H1 (cell line): ENCODE measurements around the gene APOBR. TPM values are rescaled to one million over a fixed set of nuclear protein-coding genes. Genes with fewer than 3 reads are reported as not detected.

Experiments used
- CTCF ChIA-PET: fragments of 300-600 bp; sonication (Branson Sonifier 250); formaldehyde crosslinking; loops from one replicate; lab custom pipeline; 2021; ENCODE audit not compliant: partially characterized antibody; lab: Charles Lee
- POLR2A ChIA-PET: fragments of 300-600 bp; sonication (Branson Sonifier 250); formaldehyde crosslinking; loops from one replicate; lab custom pipeline; 2021; ENCODE audit warnings: inconsistent platforms; ENCODE audit not compliant: partially characterized antibody; lab: Charles Lee
- DNase-seq, 2 experiments: peaks; one replicate each; pipeline versions ENCODE4 v3.0.0 to v3.0.0-alpha.2; 2010 to 2022; ENCODE audit warnings: low spot score in 2 of 2, low read depth in 1 of 2, mixed read lengths in 1 of 2
- FAIRE-seq: peaks from 2 replicates; lab custom pipeline; 2011; peaks lifted over from hg19 to GRCh38; lab: Jason Lieb, UNC
- H2AFZ ChIP-seq: 2 replicates; pipeline ENCODE4 v1.8.1; 2012; ENCODE audit warnings: low read length, inconsistent platforms
- H2AK5ac ChIP-seq: 2 replicates; pipeline ENCODE4 v1.6.1; 2013; ENCODE audit warnings: low read depth, low read length
- H2BK120ac ChIP-seq: replicated peaks from 2 replicates; pipeline ENCODE3; 2013; ENCODE audit warnings: low read depth, low read length, inconsistent platforms
- H2BK12ac ChIP-seq: 2 replicates; pipeline ENCODE4 v1.6.1; 2013; ENCODE audit warnings: low read depth, low read length
- H2BK15ac ChIP-seq: 2 replicates; pipeline ENCODE4 v1.6.1; 2013; ENCODE audit warnings: low read length
- H2BK20ac ChIP-seq: 2 replicates; pipeline ENCODE4 v1.6.1; 2013; ENCODE audit warnings: low read length
- H2BK5ac ChIP-seq: 2 replicates; pipeline ENCODE4 v1.6.1; 2013; ENCODE audit warnings: low read depth, low read length
- H3K14ac ChIP-seq: 2 replicates; pipeline ENCODE4 v1.6.1; 2013; ENCODE audit warnings: inconsistent platforms; ENCODE audit not compliant: insufficient read length
- H3K18ac ChIP-seq: 2 replicates; pipeline ENCODE4 v1.6.1; 2013; ENCODE audit warnings: low read length; ENCODE audit errors: extremely low read depth
- H3K23ac ChIP-seq: 2 replicates; pipeline ENCODE4 v1.6.1; 2013; ENCODE audit warnings: inconsistent platforms; ENCODE audit not compliant: insufficient read length
- H3K23me2 ChIP-seq: 2 replicates; pipeline ENCODE4 v1.6.1; 2013; ENCODE audit warnings: low read depth, low read length
- H3K27ac ChIP-seq: 2 replicates; pipeline ENCODE4 v1.6.1; 2011; ENCODE audit warnings: low read depth, low read length, inconsistent platforms
- H3K27me3 ChIP-seq, 4 experiments: replicated peaks in 1 of 4; 1 replicate in 1 of 4; 2 replicates in 3 of 4; pipeline versions ENCODE4 v1.6.1 to v1.8.1; 2011 to 2013; ENCODE audit warnings: low read length in 3 of 4, mild to moderate bottlenecking in 3 of 4, inconsistent platforms in 2 of 4, mixed read lengths in 2 of 4, moderate library complexity in 1 of 4; ENCODE audit not compliant: control insufficient read depth in 3 of 4, insufficient read depth in 3 of 4; ENCODE audit errors: extremely low read depth in 1 of 4
- H3K36me3 ChIP-seq, 4 experiments: 2 replicates each; pipeline versions ENCODE4 v1.6.1 to v1.8.1; 2011 to 2013; ENCODE audit warnings: mild to moderate bottlenecking in 4 of 4, low read length in 3 of 4, moderate library complexity in 2 of 4, control low read depth in 1 of 4, inconsistent platforms in 1 of 4; ENCODE audit not compliant: insufficient read depth in 4 of 4, control insufficient read depth in 2 of 4
- H3K4ac ChIP-seq: replicated peaks from 2 replicates; pipeline ENCODE3; 2013; ENCODE audit warnings: low read length, low read depth, mixed read lengths, inconsistent platforms; ENCODE audit not compliant: insufficient read length
- H3K4me1 ChIP-seq, 4 experiments: replicated peaks in 1 of 4; 1 replicate in 1 of 4; 2 replicates in 3 of 4; pipeline versions ENCODE4 v1.6.1 to v1.8.1; 2011 to 2013; ENCODE audit warnings: low read length in 3 of 4, inconsistent platforms in 2 of 4, mixed read lengths in 1 of 4; ENCODE audit not compliant: insufficient read depth in 4 of 4, control insufficient read depth in 3 of 4
- H3K4me2 ChIP-seq, 2 experiments: 2 replicates each; pipeline versions ENCODE4 v1.6.1 to v1.8.1; 2011 to 2013; ENCODE audit warnings: low read depth in 2 of 2, low read length in 2 of 2, control low read depth in 1 of 2, inconsistent platforms in 1 of 2, mild to moderate bottlenecking in 1 of 2; ENCODE audit not compliant: insufficient read depth in 1 of 2
- H3K4me3 ChIP-seq, 4 experiments: fragments of 200-600, 300-600 bp in 1 of 4; sonication (generic), shearing (Covaris generic), sonication (Bioruptor Twin) in 1 of 4; 2 replicates each; pipeline versions ENCODE4 v1.5.1 to v1.8.1; 2011 to 2016; ENCODE audit warnings: low read length in 4 of 4, low read depth in 3 of 4, control low read depth in 2 of 4, inconsistent platforms in 2 of 4, mild to moderate bottlenecking in 2 of 4, mixed read lengths in 1 of 4, moderate library complexity in 1 of 4; ENCODE audit not compliant: insufficient read depth in 2 of 4; ENCODE audit errors: extremely low read depth in 1 of 4
- H3K56ac ChIP-seq: replicated peaks from 2 replicates; pipeline ENCODE3; 2013; ENCODE audit warnings: low read depth, mild to moderate bottlenecking, mixed read lengths, low read length, inconsistent platforms; ENCODE audit not compliant: insufficient read length
- H3K79me1 ChIP-seq: 2 replicates; pipeline ENCODE4 v1.6.1; 2013; ENCODE audit warnings: low read depth, low read length, control low read depth
- H3K79me2 ChIP-seq, 2 experiments: 2 replicates each; pipeline versions ENCODE4 v1.6.1 to v1.8.1; 2012 to 2013; ENCODE audit warnings: low read length in 2 of 2, mild to moderate bottlenecking in 2 of 2, inconsistent platforms in 1 of 2; ENCODE audit not compliant: insufficient read depth in 2 of 2, control insufficient read depth in 1 of 2
- H3K9ac ChIP-seq, 4 experiments: replicated peaks in 1 of 4; 1 replicate in 1 of 4; 2 replicates in 3 of 4; pipeline versions ENCODE4 v1.6.1 to v1.8.1; 2011 to 2013; ENCODE audit warnings: low read depth in 3 of 4, low read length in 3 of 4, control low read depth in 2 of 4, mild to moderate bottlenecking in 2 of 4, moderate library complexity in 2 of 4, inconsistent platforms in 1 of 4; ENCODE audit errors: extremely low read depth in 1 of 4
- H3K9me3 ChIP-seq, 2 experiments: 2 replicates each; pipeline versions ENCODE4 v1.6.1 to v1.8.1; 2012 to 2013; ENCODE audit warnings: mild to moderate bottlenecking in 2 of 2, moderate library complexity in 2 of 2, control low read depth in 1 of 2, inconsistent platforms in 1 of 2, low read depth in 1 of 2, low read length in 1 of 2, mixed read lengths in 1 of 2; ENCODE audit not compliant: insufficient read depth in 2 of 2
- H4K20me1 ChIP-seq, 2 experiments: replicated peaks in 1 of 2; 2 replicates each; pipeline versions ENCODE3 to v1.8.1; 2011 to 2013; ENCODE audit warnings: inconsistent platforms in 2 of 2, low read length in 2 of 2, mild to moderate bottlenecking in 1 of 2; ENCODE audit not compliant: insufficient read depth in 2 of 2, control insufficient read depth in 1 of 2
- H4K5ac ChIP-seq: 2 replicates; pipeline ENCODE4 v1.6.1; 2013; ENCODE audit warnings: low read length, low read depth, mixed read lengths, inconsistent platforms; ENCODE audit not compliant: insufficient read length
- H4K8ac ChIP-seq: 2 replicates; pipeline ENCODE4 v1.8.0; 2013; ENCODE audit warnings: mild to moderate bottlenecking, moderate library complexity, low read length, inconsistent platforms; ENCODE audit not compliant: insufficient read depth; ENCODE audit errors: extremely low read depth
- H4K91ac ChIP-seq: replicated peaks from 2 replicates; pipeline ENCODE3; 2013; ENCODE audit warnings: low read length, mixed read lengths, inconsistent platforms; ENCODE audit not compliant: insufficient read length
- BCL11A ChIP-seq, 2 experiments: IDR thresholded peaks; one replicate each; pipeline ENCODE4 v1.6.1; 2011; ENCODE audit warnings: low read depth in 2 of 2, low read length in 2 of 2, mild to moderate bottlenecking in 2 of 2
- BRCA1 ChIP-seq: IDR thresholded peaks from 2 replicates; pipeline ENCODE4 v1.6.1; 2012; ENCODE audit warnings: low read depth, low read length, improper control_type of control experiment
- CBX8 ChIP-seq: fragments of 300-800, 300-1000 bp; sonication (generic); IDR thresholded peaks from 2 replicates; pipeline ENCODE4 v1.7.1; 2016; ENCODE audit warnings: low read depth, low read length, borderline replicate concordance
- EGR1 ChIP-seq: IDR thresholded peaks from 2 replicates; pipeline ENCODE4 v1.6.1; 2011; ENCODE audit warnings: low read depth, low read length, borderline replicate concordance
- NRF1 ChIP-seq: IDR thresholded peaks from 2 replicates; pipeline ENCODE4 v1.6.1; 2011; ENCODE audit warnings: mild to moderate bottlenecking, low read depth, low read length, improper control_type of control experiment
- POLR2AphosphoS5 ChIP-seq: IDR thresholded peaks from 2 replicates; pipeline ENCODE4 v1.6.1; 2011; ENCODE audit warnings: low read depth, low read length
- TAF1 ChIP-seq: IDR thresholded peaks from 2 replicates; pipeline ENCODE4 v1.6.1; 2011; ENCODE audit warnings: mild to moderate bottlenecking, low read depth, low read length
- WGBS, 2 experiments: shearing (Covaris generic) in 1 of 2; methylation state at CpG; one replicate each; pipeline versions ENCODE4 v1.1.6 to v1.1.7; 2013 to 2015; ENCODE audit warnings: low lambda C conversion rate in 2 of 2, mixed read lengths in 2 of 2, inconsistent platforms in 1 of 2, low coverage in 1 of 2, missing lambda C conversion rate in 1 of 2; ENCODE audit not compliant: insufficient replicate concordance in 2 of 2, insufficient coverage in 1 of 2, insufficient read length in 1 of 2; ENCODE audit errors: extremely low coverage in 1 of 2, missing lambda C conversion rate in 1 of 2; 5-methylcytosine and 5-hydroxymethylcytosine counted together
- polyA plus RNA-seq, 7 experiments: library from polyadenylated mRNA; depleted of rRNA in 3 of 7; stranded (reverse) in 5 of 7; unstranded in 2 of 7; fragments of >200 nt in 5 of 7; fragments of 200-250 nt in 2 of 7; gene quantifications; 1 replicate in 5 of 7; 2 replicates in 1 of 7; 4 replicates in 1 of 7; pipeline versions ENCODE4 v1.2.1 to v1.2.3, GENCODE V29; 2011 to 2013; ENCODE audit warnings: missing spikeins in 2 of 7, mixed read lengths in 2 of 7
- total RNA-seq: library from RNA; stranded (reverse); fragmentation: NEBNext Ultra II Directional; extraction: Animal tissue kit (Norgen Biotek cat#: 25700); gene quantifications from 2 replicates; pipeline ENCODE4 v1.2.1, GENCODE V29; 2021

APOBR gene
- total and polyA plus RNA-seq, 2 of the 8 experiments (the other 6 are each of a cell fraction or from before 2014, with no cell fraction given), result not detected

- H2AK5ac ChIP-seq, result no peak overlapping the region
- peak overlapping the region; percentile 51; the same call in 1 of the 2 replicates for H4K8ac ChIP-seq
- WGBS, 2 experiments, result 87% methylated on average over 5 of the region's 7 CpGs; no CpG with 5 or more reads in 1 of the 2 experiments
- TF ChIP-seq CBX8, result no peak
- TF ChIP-seq NRF1, result no peak
- TF ChIP-seq BCL11A (IDR thresholded peaks at IDR 0.05; ENCODE audit: low read depth in 2 of 2, low read length in 2 of 2), result no peak
- no peak for TF ChIP-seq EGR1
- TF ChIP-seq POLR2AphosphoS5, result no peak
- TF ChIP-seq BRCA1, result no peak
- no peak for TF ChIP-seq TAF1
Measured at GRCh38 chr16:28514246-28514645, 19.8 kb downstream of the APOBR start.

More at GRCh38 chr16:28514246-28514645, 19.8 kb downstream of the APOBR start:
- Histone ChIP-seq H2BK120ac (no peak overlapping the region), H3K27me3 (no peaks in the 10 kb centered on the region), H3K9me3 (no peaks in the 10 kb centered on the region), H3K79me1 (no peaks in the 10 kb centered on the region), H3K9ac (no peak overlapping the region), H4K91ac (no peak overlapping the region), H4K5ac (no peak overlapping the region), H2AFZ (no peak overlapping the region), H3K14ac (no peak overlapping the region), H3K4me1 (no peaks in the 10 kb centered on the region), H2BK15ac (no peak overlapping the region), H4K20me1 (no peaks in the 10 kb centered on the region), H3K36me3 (no peaks in the 10 kb centered on the region), H3K4me3 (no peak overlapping the region), H3K27ac (no peak overlapping the region), H3K4me2 (no peak overlapping the region), H3K23ac (no peak overlapping the region), H2BK5ac (no peak overlapping the region), H3K4ac (no peak overlapping the region), H3K56ac (no peak overlapping the region), H3K79me2 (no peaks in the 10 kb centered on the region), H3K23me2 (no peaks in the 10 kb centered on the region), H3K18ac (no peak overlapping the region), H2BK20ac (no peak overlapping the region), H2BK12ac (no peak overlapping the region)
- CTCF ChIA-PET, result interaction anchor here (0.8 to 1.5 kb wide), 2 partner anchors 11 to 23 kb away, joined by 3 read pairs; no protein-coding TSS in a partner anchor
- no peak for DNase-seq
- POLR2A ChIA-PET, result no interaction called here
- FAIRE-seq, result no peak
